GM19099 (cell line): ENCODE measurements around the gene PRR3.

Experiments used
- POLR2A ChIP-seq: IDR thresholded peaks from 3 replicates; pipeline ENCODE4 v1.6.1; 2011; ENCODE audit warnings: low read depth; ENCODE audit not compliant: insufficient read length; ENCODE audit errors: extremely low read depth

PRR3 gene

DNA sequence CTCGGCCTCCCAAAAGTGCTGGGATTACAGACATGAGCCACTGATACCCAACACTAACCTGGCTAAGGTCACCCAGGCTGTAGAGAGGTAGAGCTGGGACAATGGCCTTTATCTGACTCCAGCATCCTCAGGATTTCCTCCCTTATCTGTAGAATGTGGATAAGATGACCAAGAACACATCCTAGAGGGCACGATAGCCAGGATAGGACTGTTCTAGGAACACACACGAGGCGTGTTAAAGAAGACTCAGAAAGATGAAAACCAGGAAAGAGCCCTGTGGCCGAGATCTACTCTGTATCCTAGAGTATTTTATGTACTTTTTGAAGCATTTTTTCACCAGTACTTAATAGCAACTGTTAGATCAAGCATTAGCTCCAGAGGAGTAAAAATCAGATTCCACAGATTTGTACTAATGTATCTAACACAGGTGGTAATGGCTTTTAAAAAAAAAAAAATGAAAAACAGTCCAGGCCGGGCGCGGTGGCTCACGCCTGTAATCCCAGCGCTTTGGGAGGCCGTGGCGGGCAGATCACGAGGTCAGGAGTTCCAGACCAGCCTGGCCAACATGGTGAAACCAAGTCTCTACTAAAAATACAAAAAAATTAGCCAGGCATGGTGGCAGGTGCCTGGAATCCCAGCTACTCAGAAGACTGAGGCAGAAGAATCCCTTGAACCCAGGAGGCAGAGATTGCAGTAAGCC is 42.7 kb downstream of the PRR3 start:
- TF ChIP-seq POLR2A = no peak

DNA sequence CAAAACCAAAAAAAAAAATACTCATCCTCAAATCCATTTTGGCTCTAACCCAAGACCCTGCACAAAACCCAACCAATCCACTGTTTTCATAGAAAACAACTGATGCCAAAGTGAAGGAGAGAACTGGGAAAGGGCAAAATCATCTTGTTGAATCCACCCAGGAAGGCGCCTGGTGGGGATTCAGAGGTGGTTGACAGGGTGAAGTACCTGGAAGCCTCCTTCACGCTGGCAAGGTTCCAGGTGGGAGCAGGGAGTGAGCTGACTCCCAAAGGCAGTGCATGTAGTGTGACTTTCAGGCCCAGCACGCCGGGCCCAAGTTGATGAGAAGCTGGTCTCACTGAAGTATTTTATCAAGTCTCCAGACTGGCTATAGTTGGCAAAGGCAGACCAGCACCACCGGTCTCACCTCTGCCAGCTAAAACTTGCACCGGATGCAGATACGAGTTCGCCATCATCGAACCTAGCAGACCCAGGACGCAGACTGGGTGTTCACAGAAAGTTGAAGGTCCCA is 43.4 kb downstream of the PRR3 start:
- peak; percentile 20 for TF ChIP-seq POLR2A

DNA sequence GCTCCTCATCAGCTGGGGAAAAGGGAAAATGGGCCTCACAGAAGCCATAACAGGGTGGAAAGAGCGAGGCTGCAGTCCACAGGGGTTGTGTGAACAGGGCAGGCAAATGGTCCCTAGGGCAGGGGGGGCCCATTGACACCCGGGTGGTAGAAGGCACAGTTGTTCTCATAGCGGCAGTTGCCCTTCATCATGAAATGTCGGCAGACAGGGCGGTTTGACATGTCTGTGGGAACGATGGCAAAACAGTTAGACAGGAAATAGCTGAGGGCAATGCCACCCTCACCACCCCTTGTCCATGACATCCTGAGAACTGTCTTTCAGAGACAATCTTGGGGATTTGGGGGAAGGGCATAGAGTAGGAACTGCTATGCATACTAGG is 44.3 kb downstream of the PRR3 start:
- TF ChIP-seq POLR2A = no peak

DNA sequence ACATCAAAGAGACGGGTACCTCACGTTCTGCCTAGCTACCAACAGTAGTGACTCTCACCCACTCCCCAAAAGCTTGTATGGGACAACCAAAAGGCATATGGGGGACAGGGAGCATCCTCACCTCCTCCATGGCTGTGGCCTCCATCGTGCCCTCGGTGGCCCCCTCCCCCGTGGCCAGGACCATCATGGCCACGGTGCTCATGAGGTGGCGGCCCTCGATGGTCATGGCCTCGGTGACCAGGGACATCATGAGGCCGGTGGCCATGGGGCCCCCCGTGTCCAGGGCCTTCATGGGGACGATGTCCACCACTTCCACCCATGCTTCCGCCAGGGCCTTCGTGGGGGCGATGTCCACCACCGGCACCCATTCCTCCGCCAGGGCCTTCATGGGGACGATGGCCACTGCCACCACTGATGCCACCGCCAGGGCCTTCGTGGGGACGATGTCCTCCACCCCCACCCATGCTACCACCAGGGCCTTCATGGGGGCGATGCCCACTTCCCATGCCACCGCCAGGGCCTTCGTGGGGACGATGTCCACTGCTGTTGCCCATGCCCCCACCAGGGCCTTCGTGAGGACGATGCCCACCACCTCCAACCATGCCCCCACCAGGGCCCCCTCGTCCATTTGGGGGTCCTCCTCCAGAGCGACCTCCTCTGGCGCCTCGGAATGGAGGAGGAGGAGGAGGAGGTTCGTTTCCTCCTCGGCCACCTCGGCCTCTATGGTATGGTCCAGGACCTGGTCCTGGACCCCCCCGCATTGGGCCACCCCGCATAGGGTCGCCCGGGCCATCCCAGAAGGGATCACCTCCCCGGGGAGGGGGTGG is 44.9 kb downstream of the PRR3 start:
- TF ChIP-seq POLR2A = no peak

DNA sequence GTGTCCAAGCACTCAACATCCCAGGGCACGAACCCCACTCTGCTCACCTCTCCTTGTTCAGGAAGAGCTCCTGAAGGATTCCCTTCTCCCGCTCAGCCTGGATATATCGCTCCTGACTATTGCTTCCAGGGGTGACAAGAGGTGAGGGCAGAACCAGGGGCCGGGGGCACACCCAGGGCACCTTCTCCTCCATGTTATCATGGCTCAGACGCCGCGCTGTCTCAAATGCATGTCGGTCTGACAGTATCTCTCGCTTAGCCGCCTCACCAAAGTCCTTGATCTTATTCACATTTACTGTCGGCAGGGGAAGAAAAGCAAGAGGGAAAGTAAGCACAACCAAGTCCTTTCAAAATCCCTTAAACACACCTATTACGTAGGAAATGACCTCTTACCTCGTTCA is 46.9 kb downstream of the PRR3 start:
- TF ChIP-seq POLR2A = no peak

DNA sequence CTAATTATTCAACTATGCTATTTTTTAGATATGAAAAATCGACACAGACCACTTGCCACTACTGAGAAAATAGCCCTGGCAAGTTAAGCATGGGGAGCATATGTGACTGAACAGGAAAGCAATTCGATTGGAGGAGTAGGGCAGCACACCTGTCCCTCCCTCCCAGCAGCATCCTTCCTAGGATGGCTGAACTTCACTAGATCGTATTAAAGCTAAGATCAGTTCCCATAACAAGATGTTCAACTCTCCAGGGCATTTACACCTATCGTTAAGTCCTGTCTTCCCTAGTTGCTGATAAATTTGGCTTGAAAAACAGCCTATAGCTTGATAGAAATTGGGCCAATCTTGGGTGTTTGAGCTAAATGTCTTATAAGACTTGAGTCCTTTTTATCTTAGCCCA is 53.0 kb downstream of the PRR3 start:
- peak; percentile 20 for TF ChIP-seq POLR2A

DNA sequence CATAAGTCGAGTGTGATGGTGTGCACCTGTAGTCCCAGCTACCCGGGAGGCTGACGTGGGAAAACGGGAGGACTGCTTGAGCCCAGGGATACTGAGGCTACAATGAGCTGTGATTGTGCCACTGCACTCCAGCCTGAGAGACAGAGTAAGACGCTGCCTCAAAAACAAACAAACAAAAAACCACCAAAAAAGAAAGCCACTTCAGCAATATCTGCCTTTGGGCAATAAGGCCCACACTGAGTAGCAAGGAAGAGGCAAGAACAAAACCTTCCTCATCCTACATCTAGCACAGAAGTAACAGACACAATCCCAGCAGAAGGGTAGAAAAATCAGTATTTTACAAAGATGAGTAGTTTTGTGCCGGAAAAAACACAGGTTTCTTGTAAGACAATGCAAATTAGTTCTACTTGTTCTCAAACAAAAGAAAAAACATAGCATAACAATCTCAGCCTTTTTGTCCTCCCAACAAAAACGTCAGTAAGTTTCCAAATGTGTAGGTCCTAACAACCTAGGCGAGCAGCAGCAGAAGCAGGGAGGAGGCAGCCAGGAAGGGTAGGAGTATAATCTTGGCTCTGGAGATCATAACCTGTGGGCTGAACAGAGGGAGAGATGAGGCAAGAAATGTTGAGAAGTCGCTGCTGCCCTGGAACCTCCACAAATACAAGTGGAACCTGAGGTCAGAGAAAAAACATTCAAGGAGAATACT is 54.2 kb downstream of the PRR3 start:
- no peak for TF ChIP-seq POLR2A

DNA sequence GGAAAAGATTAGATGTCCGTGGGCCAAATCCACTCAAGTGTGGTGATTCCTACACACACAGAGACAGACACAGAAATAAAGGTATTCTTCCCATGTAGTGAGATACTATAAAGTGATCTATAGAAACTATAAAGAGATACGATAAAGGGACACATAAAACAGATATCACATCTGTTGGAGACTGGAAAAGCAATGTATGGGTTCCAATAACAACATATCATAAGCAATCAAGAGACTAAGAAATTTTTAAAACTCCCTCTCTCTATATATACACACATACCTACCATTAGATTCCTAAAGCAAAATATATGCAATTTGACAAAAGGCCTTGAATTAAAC is 54.7 kb downstream of the PRR3 start:
- TF ChIP-seq POLR2A = no peak

DNA sequence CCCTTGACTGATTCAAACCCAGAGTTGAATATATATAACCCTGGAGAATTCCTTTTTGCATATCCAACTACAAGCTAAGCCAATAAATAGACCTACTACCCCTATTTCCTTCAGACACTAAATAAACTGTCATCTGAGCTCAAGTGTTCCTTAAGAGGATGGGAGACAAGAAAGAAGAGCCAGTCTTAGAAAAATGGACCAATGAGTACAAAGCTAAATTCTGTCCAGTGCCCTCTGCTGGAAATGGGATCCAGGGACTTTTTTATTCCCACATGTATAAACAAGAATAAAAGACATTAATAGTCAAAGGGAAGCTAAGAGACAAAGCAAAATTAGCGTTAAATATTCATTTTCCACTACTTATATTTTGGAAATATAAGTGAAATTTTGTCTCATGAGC is 55.1 kb downstream of the PRR3 start:
- TF ChIP-seq POLR2A = no peak

DNA sequence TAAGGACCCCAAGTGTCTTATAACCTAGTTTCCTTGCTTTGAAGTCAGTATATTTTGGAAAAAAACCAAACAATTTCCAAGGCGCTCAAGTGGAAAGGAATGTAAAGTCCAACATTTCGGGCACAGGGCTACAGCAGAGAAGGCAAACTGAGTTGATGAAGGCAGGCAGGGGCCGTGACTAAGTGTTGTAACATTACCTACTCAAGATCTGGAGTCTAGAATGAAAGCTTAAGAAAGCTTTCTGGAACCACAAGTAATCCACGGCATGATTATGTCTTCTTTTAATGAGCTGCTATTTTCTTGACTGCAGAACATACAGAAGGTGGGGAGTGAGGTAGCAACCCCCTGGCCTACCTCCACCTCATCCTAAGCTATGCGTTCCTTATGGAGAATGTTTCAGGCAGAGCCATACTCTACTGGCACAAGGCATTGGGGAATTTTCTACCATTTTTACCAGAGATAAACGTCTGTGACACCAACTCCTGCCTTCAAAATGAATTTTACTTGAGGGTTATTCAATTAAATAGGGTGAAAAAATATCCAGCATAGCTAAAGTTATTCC is 55.7 kb downstream of the PRR3 start:
- peak; percentile 44 for TF ChIP-seq POLR2A
